Activated naive CD8-positive, alpha-beta T cell treated with anti-CD3 and anti-CD28 coated beads for 36 hours (primary cell): ENCODE measurements around the gene TMC6. TPM values are rescaled to one million over a fixed set of nuclear protein-coding genes. Genes with fewer than 3 reads are reported as not detected.
"Not testable (repeated sequence)": the region's sequence is repeated elsewhere in the genome, so short reads cannot be mapped to it uniquely, and the experiment has no call there.

Source experiments
- DNase-seq: peaks from one replicate; pipeline ENCODE4 v3.0.0; 2021
- H3K27ac Mint-ChIP-seq: one replicate; pipeline ENCODE4 v1.8.0; 2022; ENCODE audit warnings: mild to moderate bottlenecking, moderate library complexity, mixed read lengths
- H3K27me3 Mint-ChIP-seq: one replicate; pipeline ENCODE4 v1.8.0; 2022; ENCODE audit warnings: mild to moderate bottlenecking, mixed read lengths
- H3K36me3 Mint-ChIP-seq: one replicate; pipeline ENCODE4 v1.8.0; 2021; ENCODE audit warnings: mild to moderate bottlenecking, mixed read lengths
- H3K4me1 Mint-ChIP-seq: one replicate; pipeline ENCODE4 v1.8.0; 2021; ENCODE audit warnings: mixed read lengths
- H3K4me3 Mint-ChIP-seq: one replicate; pipeline ENCODE4 v1.8.0; 2022; ENCODE audit warnings: mild to moderate bottlenecking, moderate library complexity, mixed read lengths
- H3K9me3 Mint-ChIP-seq: one replicate; pipeline ENCODE4 v1.8.0; 2022; ENCODE audit warnings: mixed read lengths
- total RNA-seq, 2 experiments: library from RNA; stranded (reverse); gene quantifications; one replicate each; pipeline ENCODE4 v1.2.3, GENCODE V29; 2021

TMC6 gene
- total RNA-seq, 2 experiments from 2014 or later: 119 to 125 TPM

- H3K27me3 Mint-ChIP-seq: no peaks in the 10 kb centered on the region
- H3K27ac Mint-ChIP-seq: no peak overlapping the region
- H3K9me3 Mint-ChIP-seq: no peaks in the 10 kb centered on the region
- no peak for DNase-seq
- H3K4me3 Mint-ChIP-seq: no peak overlapping the region
- peaks cover 4% of the 10 kb centered on the region for H3K4me1 Mint-ChIP-seq
- H3K36me3 Mint-ChIP-seq: peaks cover 1% of the 10 kb centered on the region
Observed at GRCh38 chr17:78069695-78070094, 58.9 kb downstream of the TMC6 start.

- DNase-seq, H3K4me3 Mint-ChIP-seq, H3K27me3 Mint-ChIP-seq, H3K36me3 Mint-ChIP-seq, H3K27ac Mint-ChIP-seq, H3K9me3 Mint-ChIP-seq: not testable (repeated sequence)
- peaks cover 21% of the 10 kb centered on the region for H3K4me1 Mint-ChIP-seq
Observed at GRCh38 chr17:78066976-78067375, 61.6 kb downstream of the TMC6 start.

- H3K36me3 Mint-ChIP-seq: no peaks in the 10 kb centered on the region
- no peak overlapping the region for H3K27ac Mint-ChIP-seq
- peaks cover 30% of the 10 kb centered on the region for H3K4me1 Mint-ChIP-seq
- DNase-seq: no peak
- H3K4me3 Mint-ChIP-seq: no peak overlapping the region
- no peaks in the 10 kb centered on the region for H3K27me3 Mint-ChIP-seq
- no peaks in the 10 kb centered on the region for H3K9me3 Mint-ChIP-seq
Observed at GRCh38 chr17:78064708-78065107, 63.8 kb downstream of the TMC6 start.

- Mint-ChIP-seq H3K36me3 (no peaks in the 10 kb centered on the region), H3K9me3 (no peaks in the 10 kb centered on the region), H3K27ac (peak overlapping the region; percentile 39), H3K4me1 (peaks cover 35% of the 10 kb centered on the region), H3K27me3 (no peaks in the 10 kb centered on the region), H3K4me3 (no peak overlapping the region)
- no peak for DNase-seq
Observed at GRCh38 chr17:78063489-78063888, 65.1 kb downstream of the TMC6 start.

- Mint-ChIP-seq H3K9me3 (no peaks in the 10 kb centered on the region), H3K4me1 (peaks cover 42% of the 10 kb centered on the region), H3K4me3 (no peak overlapping the region), H3K27me3 (no peaks in the 10 kb centered on the region), H3K36me3 (no peaks in the 10 kb centered on the region), H3K27ac (no peak overlapping the region)
- DNase-seq: no peak
Observed at GRCh38 chr17:78062596-78062995, 66.0 kb downstream of the TMC6 start.

Other genes starting within 250 kb of the TMC6 start
- 10 to 100 TPM; 16.2 to 19.2 TPM for gene TNRC6C, start 170.1 kb downstream of the TMC6 start, total RNA-seq
- 100 to 1,000 TPM; 133 to 136 TPM for gene TMC8, start 2.0 kb upstream of the TMC6 start, total RNA-seq
- not detected for gene C17orf99, start 17.6 kb upstream of the TMC6 start, total RNA-seq
- gene SYNGR2, start 39.8 kb upstream of the TMC6 start, total RNA-seq: 100 to 1,000 TPM; 126 to 127 TPM
- 100 to 1,000 TPM; 144 to 150 TPM for gene TK1, start 58.3 kb upstream of the TMC6 start, total RNA-seq
- 10 to 100 TPM; 32.7 to 36.2 TPM for gene AFMID, start 58.6 kb upstream of the TMC6 start, total RNA-seq
- gene BIRC5, start 85.5 kb upstream of the TMC6 start, total RNA-seq: 100 to 1,000 TPM in 1 of 2 experiments, 10 to 100 TPM in 1; 92.4 to 102 TPM
- not detected for gene TMEM235, start 102.9 kb upstream of the TMC6 start, total RNA-seq
- gene SOCS3, start 231.3 kb upstream of the TMC6 start, total RNA-seq: 10 to 100 TPM; 16.6 to 17.9 TPM
- gene PGS1, start 249.9 kb upstream of the TMC6 start, total RNA-seq: 10 to 100 TPM; 39.1 to 43.7 TPM